ENCODE data around the gene ERBB3.
"Not testable (repeated sequence)": the region's sequence is repeated elsewhere in the genome, so short reads cannot be mapped to it uniquely, and the experiment has no call there.

ERBB3 gene

DNA sequence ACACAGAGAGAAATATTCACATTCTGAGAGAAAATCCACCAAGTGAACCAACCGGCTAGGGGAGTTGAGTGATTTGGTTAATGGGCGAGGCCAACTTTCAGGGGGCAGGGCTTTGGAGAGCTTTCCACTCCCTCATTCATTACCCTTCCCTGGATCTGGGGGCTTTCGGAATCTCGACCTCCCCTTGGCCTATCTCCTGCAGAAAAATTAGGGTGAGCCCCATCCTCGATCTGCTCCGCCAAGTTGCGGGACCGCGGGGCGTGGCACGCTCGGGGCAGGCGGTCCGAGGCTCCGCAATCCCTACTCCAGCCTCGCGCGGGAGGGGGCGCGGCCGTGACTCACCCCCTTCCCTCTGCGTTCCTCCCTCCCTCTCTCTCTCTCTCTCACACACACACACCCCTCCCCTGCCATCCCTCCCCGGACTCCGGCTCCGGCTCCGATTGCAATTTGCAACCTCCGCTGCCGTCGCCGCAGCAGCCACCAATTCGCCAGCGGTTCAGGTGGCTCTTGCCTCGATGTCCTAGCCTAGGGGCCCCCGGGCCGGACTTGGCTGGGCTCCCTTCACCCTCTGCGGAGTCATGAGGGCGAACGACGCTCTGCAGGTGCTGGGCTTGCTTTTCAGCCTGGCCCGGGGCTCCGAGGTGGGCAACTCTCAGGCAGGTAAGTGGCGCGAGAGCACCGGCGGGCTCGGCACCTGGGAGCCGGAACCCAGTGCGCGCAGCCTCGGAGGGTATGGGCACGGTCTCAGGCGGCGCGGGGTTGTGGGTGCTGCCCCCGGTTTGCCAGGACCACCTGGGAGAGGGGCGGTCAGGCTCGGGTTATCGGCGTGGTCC, at the start of gene ERBB3:
TSS of gene ERBB3 (plus strand) at position 443 of the 833 bp plus-strand sequence. CDS start at position 579, 136 bp downstream.
- peak; percentile 36 for DNase-seq (ENCODE audit: low spot score)

GRCh38 chr12:56031987-56032386, 48.0 kb upstream of the ERBB3 start:
- DNase-seq (ENCODE audit: low spot score) = no peak

DNA sequence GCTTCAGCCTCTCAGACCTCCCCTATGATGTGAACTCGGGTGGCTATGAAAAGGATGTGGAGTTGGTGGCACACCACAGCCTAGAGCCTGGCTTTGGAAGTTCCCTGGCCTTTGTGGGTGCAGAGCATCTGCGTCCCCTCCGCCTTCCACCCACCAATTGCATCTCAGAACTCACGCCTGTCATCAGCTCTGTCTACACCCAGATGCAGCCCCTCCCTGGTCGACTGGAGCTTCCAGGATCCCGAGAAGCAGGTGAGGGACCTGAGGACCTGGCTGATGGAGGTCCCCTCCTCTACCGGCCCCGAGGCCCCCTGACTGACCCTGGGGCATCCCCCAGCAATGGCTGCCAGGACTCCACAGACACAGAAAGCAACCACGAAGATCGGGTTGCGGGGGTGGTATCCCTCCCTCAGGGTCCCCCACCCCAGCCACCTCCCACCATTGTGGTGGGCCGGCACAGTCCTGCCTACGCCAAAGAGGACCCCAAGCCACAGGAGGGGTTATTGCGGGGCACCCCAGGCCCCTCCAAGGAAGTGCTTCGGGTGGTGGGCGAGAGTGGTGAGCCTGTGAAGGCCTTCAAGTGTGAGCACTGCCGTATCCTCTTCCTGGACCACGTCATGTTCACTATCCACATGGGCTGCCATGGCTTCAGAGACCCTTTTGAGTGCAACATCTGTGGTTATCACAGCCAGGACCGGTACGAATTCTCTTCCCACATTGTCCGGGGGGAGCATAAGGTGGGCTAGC, 45.2 kb upstream of the ERBB3 start:
- DNase-seq (ENCODE audit: low spot score) = no peak

DNA sequence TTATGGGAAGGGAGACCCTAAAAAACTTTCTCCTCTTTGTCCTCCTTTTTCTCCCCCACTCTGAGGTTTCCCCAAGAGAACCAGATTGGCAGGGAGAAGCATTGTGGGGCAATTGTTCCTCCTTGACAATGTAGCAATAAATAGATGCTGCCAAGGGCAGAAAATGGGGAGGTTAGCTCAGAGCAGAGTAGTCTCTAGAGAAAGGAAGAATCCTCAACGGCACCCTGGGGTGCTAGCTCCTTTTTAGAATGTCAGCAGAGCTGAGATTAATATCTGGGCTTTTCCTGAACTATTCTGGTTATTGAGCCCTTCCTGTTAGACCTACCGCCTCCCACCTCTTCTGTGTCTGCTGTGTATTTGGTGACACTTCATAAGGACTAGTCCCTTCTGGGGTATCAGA, 42.8 kb upstream of the ERBB3 start:
- no peak for DNase-seq (ENCODE audit: low spot score)

DNA sequence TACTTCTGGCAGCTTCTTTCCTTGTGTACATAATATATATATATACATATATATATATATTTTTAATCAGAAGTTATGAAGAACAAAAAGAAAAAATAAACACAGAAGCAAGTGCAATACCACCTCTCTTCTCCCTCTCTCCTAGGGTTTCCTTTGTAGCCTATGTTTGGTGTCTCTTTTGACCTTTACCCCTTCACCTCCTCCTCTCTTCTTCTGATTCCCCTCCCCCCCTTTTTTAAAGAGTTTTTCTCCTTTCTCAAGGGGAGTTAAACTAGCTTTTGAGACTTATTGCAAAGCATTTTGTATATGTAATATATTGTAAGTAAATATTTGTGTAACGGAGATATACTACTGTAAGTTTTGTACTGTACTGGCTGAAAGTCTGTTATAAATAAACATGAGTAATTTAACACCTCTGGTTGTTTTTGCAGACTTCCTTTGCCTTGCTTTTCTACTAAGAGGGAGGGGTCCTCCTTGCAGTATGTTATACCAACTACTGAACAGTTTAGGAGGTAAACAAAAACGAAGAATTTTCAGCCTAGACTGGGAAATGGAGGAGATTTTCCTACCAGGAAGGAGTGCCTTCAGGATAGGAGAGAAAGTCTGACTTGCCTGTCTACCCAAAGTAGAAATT, 41.8 kb upstream of the ERBB3 start:
- DNase-seq (ENCODE audit: low spot score) = no peak

- no peak for DNase-seq (ENCODE audit: low spot score)
Observed at GRCh38 chr12:56040151-56040550, 39.8 kb upstream of the ERBB3 start.

- no peak for DNase-seq (ENCODE audit: low spot score)
Observed at GRCh38 chr12:56040963-56041551, 38.9 kb upstream of the ERBB3 start.

DNA sequence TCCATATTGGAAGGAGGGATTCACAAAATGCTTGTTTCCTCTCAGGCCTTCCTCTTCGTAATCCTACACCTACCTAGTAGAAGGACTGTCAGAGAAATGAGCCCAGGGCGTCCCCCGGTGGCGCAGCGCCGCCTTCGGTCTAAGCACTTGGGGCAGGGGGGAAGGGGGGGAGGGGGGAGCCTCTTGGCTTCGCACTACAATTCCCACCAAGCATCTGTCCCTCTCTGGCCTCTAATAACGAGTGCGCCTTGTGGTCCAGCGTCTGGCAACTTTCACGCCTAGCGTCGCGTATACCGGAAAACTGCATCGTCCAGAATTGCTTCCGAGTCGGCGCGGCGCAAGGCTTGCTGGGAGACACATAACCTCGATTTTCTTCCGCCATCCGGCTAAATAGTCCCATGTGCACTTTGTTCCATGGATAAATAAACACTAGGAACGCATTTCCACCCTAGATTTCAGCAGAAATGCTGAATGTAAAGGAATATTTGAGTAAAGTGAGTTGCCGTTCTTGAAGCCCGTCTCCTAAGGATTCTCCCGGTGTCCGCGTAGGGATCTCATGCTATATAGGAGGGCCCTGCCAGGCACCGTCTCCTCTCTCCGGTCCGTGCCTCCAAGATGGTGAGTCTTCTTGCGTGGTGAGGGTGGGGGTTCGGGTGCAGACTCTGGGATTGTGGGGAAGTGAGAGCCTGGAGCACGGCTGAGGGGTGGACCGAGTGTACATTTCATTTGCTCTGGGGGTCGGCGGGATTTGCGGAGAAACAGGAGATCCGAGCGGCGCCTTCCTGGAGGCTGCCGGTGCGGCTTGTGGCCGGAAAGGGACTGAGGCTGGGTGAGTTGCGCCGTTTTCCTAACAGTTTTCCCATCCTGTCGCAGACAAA, 38.2 kb upstream of the ERBB3 start, which contains the start of gene RPS26:
TSS of gene RPS26 (plus strand) at position 367 of the 878 bp plus-strand sequence. CDS start at position 616, 249 bp downstream.
- peak; percentile 90 for DNase-seq (ENCODE audit: low spot score)

DNA sequence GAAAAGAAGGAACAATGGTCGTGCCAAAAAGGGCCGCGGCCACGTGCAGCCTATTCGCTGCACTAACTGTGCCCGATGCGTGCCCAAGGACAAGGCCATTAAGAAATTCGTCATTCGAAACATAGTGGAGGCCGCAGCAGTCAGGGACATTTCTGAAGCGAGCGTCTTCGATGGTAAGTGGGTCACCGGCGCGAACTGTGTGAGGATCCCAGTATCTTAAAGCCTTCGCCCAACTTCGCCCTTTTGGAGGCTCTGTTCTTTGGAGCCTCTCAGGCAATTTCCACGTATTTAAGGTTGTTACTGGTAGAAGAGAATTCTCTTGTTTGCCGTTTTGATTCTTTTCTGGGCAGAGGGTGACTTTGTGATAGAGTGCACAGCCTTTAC, 37.5 kb upstream of the ERBB3 start:
- DNase-seq (ENCODE audit: low spot score) = not testable (repeated sequence)

- DNase-seq (ENCODE audit: low spot score) = no peak
Observed at GRCh38 chr12:56042843-56043242, 37.1 kb upstream of the ERBB3 start.

DNA sequence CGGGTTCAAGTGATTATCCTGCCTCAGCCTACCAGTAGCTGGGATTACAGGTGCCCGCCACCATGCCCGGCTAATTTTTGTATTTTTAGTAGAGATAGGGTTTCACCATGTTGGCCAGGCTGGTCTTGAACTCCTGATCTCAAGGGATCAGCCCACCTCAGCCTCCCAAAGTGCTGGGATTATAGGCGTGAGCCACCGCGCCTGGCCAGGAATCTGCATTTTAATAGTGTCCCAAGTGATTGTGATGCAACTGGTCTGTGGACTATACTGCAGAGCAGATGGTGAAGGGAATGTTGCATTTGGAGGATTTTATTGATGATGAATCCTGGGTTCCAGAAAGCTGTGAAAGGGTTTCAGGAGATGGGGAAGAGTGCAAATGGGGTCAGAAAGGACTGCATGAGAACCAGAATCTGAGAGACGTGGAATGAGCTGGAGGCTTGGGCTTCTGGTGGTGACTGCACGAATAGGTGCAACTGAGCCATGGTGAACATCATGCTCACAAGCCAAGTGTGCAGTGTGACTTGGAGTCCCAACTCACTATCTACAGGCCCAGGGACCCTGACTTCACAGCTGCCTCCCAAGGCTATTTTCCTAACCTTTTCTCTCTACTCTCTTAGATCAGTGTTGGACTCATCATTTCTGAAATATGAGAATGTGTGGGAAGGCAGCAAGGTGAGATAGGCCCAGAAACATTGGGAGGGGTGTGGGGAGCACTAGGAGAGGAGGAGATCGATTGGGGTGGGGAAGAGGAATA, 33.8 kb upstream of the ERBB3 start:
- DNase-seq (ENCODE audit: low spot score) = no peak

DNA sequence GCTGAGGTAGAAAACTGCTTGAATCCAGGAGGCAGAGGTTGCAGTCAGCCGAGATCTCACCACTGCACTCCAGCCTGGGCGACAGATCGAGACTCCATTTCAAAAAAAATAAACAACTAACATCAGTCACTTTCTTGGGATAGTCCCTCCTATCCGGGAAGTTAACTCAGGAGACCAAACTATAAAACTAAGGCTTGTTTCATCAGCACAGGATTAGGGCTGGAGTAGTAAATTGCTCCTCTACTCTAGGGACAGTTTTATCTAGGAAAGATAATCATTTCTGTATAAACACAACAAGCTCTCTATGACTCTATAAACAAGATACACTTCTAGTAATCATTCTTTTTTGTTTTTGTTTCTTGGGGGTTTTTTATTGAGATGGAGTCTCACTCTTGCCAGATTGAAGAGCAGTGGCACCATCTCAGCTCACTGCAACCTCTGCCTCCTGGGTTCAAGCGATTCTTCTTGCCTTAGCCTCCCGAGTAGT, 26.5 kb upstream of the ERBB3 start:
- DNase-seq (ENCODE audit: low spot score) = no peak

GRCh38 chr12:56059964-56060363, 20.0 kb upstream of the ERBB3 start:
- DNase-seq (ENCODE audit: low spot score) = not testable (repeated sequence)

GRCh38 chr12:56061982-56062381, 18.0 kb upstream of the ERBB3 start:
- DNase-seq (ENCODE audit: low spot score) = no peak

DNA sequence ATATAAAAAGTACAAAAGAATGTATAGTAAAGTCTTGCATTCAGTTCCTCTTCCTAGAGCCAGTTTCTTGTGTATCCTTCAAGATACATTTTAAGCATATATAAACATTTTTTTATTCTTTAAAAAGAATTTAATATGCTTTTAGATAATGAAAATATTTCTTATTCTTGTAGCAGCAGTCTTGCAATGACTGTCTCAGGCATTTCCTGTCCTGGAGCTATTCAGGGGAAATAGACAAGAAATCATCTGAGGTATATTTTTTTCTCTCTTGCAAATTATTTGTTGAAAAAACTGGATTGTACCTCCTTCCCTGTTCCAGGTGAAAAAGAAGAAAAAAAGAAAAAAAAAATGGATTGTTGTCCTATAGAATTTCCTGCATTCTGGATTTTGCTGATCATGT, 17.0 kb upstream of the ERBB3 start:
- DNase-seq (ENCODE audit: low spot score) = no peak

DNA sequence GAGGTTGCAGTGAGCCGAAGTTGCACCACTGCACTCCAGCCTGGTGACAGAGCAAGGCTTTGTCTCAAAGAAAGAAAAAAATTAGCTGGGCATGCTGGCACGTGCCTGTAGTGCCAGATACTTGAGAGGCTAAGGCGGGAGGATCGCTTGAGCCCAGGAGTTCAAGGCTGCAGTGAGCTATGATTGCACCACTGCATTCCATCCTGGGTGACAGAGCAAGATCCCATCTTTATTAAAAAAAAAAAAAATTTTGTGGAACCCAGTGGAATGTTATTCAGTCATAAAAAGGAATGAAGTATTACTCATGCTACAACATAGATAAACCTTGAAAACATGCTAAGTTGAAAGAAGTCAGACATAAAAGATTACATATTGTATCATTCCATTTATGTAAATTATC, 8.3 kb upstream of the ERBB3 start:
- no peak for DNase-seq (ENCODE audit: low spot score)

DNA sequence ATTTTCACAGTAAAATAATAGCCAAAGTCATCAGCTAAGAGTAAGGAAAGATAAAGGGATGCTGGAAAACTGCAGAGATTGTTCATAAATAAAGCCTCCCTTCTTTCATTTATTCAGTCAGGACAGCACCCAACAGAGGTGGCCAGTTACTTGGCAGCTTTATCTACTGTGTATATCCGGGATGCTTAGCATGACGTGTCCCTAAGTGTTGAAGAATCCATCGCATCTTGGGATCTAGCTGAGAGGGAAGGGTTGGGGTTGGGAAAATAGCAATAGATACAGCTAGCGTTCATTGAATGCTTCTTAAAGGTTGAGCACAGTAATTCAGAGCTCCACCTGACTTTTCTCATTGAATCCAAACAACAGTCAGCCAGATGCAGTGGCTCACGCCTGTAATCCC, 5.6 kb upstream of the ERBB3 start:
- DNase-seq (ENCODE audit: low spot score) = no peak

DNA sequence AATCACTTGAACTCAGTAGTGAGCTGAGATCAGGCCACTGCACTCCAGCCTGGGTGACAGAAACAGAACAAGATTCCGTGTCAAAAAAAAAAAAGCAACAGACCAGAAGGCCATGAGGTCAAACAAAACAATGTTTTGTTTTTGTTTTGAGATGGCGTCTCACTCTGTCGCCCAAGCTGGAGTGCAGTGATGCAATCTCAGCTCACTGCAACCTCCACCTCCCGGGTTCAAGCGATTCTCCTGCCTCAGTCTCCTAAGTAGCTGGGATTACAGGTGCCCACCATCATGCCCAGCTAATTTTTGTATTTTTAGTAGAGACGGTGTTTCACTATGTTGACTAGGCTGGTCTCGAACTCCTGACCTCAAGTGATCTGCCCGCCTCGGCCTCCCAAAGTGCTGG, 2.0 kb upstream of the ERBB3 start:
- not testable (repeated sequence) for DNase-seq (ENCODE audit: low spot score)

GRCh38 chr12:56078427-56078826, 1.5 kb upstream of the ERBB3 start:
- no peak for DNase-seq (ENCODE audit: low spot score)

DNA sequence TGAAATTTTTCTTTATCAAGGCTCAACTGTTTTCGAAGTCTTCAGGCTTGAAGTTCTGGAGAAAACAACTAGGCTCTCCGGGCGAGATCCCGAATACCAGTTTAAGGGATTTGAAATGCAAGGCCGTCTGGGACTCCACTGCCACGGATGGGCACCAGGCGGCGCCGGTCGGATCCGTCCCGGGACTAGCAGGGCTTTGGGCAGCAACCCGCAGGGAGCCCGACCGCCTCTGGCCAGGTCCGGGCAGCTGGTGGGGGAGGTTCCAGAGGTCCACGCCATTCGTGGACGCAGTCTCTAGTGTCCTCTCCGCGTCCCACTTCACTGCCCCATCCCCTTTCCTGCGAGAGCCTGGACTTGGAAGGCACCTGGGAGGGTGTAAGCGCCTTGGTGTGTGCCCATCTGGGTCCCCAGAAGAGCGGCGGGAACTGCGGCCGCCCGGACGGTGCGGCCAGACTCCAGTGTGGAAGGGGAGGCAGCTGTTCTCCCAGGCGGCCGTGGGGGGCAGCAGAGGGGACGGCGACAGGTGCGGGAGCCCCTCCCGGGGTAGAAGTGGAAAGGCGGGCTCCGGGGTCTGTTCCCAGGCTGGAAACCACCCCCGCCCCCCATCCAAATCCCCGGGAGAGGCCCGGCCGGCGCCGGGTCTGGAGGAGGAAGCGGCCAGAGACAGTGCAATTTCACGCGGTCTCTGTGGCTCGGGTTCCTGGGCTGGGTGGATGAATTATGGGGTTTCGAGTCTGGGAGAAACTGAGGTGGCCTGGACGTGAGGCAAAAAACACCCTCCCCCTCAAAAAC, 838 bp upstream of the ERBB3 start:
- DNase-seq (ENCODE audit: low spot score) = peak; percentile 48

Data from hematopoietic multipotent progenitor cell treated with erythropoietin and hydrocortisone succinate and interleukin-3 and kit ligand, for 15 days (in vitro differentiated cells).